A673 (cell line): ENCODE results near the gene ACACA. TPM values are rescaled to one million over a fixed set of nuclear protein-coding genes. Genes with fewer than 3 reads are reported as not detected.

ENCODE experiments used
- BruUV-seq: library from RNA; stranded (reverse); fragments of 400-500 nt; replicated peaks from 2 replicates; lab custom pipeline; 2021; lab: Mats Ljungman, UMichigan
- CTCF ChIA-PET: fragments of 300-600 bp; sonication (Branson Sonifier 250); formaldehyde crosslinking; loops from one replicate; lab custom pipeline; 2022; ENCODE audit warnings: antibody characterized with exemption; lab: Charles Lee
- POLR2A ChIA-PET: fragments of 300-600 bp; sonication (Branson Sonifier 250); formaldehyde crosslinking; loops from one replicate; lab custom pipeline; 2022; ENCODE audit warnings: antibody characterized with exemption; ENCODE audit not compliant: low non-redundant PET; lab: Charles Lee
- DNase-seq: peaks from one replicate; pipeline ENCODE4 v3.0.0-alpha.2; 2015; ENCODE audit warnings: low spot score
- H3K27ac ChIP-seq: fragments of 200-600 bp; sonication (generic); 2 replicates; pipeline ENCODE4 v1.5.1; 2016; ENCODE audit warnings: mixed run types, low read depth, mild to moderate bottlenecking, mixed read lengths, antibody characterized with exemption, low read length; ENCODE audit not compliant: poor library complexity, severe bottlenecking
- H3K27me3 ChIP-seq: fragments of 200-600 bp; sonication (generic); replicated peaks from 2 replicates; pipeline ENCODE4 v1.6.1; 2017; ENCODE audit warnings: mixed run types, low read depth, mild to moderate bottlenecking, mixed read lengths, antibody characterized with exemption, low read length; ENCODE audit not compliant: insufficient read depth, poor library complexity
- H3K36me3 ChIP-seq: fragments of 200-600 bp; sonication (generic); 2 replicates; pipeline ENCODE4 v1.6.1; 2016; ENCODE audit warnings: mixed run types, mild to moderate bottlenecking, mixed read lengths, antibody characterized with exemption, low read length; ENCODE audit not compliant: insufficient read depth, poor library complexity, severe bottlenecking
- H3K4me1 ChIP-seq: fragments of 200-600 bp; sonication (generic); 2 replicates; pipeline ENCODE4 v1.6.1; 2017; ENCODE audit warnings: mixed run types, mild to moderate bottlenecking, mixed read lengths, antibody characterized with exemption, low read length; ENCODE audit not compliant: insufficient read depth, poor library complexity, severe bottlenecking
- H3K4me3 ChIP-seq: fragments of 200-600 bp; sonication (generic); 2 replicates; pipeline ENCODE4 v1.5.1; 2016; ENCODE audit warnings: low read depth, mixed run types, mild to moderate bottlenecking, mixed read lengths, low read length; ENCODE audit not compliant: poor library complexity, severe bottlenecking
- H3K9me3 ChIP-seq: fragments of 200-600 bp; sonication (generic); 2 replicates; pipeline ENCODE4 v1.6.1; 2016; ENCODE audit warnings: mixed run types, low read depth, mild to moderate bottlenecking, mixed read lengths, antibody characterized with exemption, low read length; ENCODE audit not compliant: poor library complexity, severe bottlenecking
- EZH2 ChIP-seq: fragments of 200-600 bp; sonication (generic); IDR thresholded peaks from 2 replicates; pipeline ENCODE4 v1.6.1; 2017; ENCODE audit warnings: borderline replicate concordance, low read depth, mild to moderate bottlenecking, mixed read lengths, antibody characterized with exemption, low read length; ENCODE audit not compliant: poor library complexity, severe bottlenecking
- intact Hi-C: fragments of 100-400 bp; cut with micrococcal nuclease; formaldehyde crosslinking; loops from one replicate; pipeline ENCODE4 v1.10.0; 2022; ENCODE audit not compliant: unreplicated experiment
- total RNA-seq: library from RNA; stranded (reverse); gene quantifications from 2 replicates; pipeline ENCODE4 v1.2.3, GENCODE V29; 2021
- TF ChIP-seq, protein P1 (sequence below): fragments of 300-800, 200-600 bp; sonication (generic); conservative IDR thresholded peaks from 2 replicates; pipeline ENCODE4 v1.5.1; 2017; ENCODE audit warnings: low read depth, mild to moderate bottlenecking, antibody characterized with exemption, low read length, moderate library complexity, mixed read lengths

Gene ACACA
- total RNA-seq, 1 experiment from 2014 or later = 68.3 TPM

DNA sequence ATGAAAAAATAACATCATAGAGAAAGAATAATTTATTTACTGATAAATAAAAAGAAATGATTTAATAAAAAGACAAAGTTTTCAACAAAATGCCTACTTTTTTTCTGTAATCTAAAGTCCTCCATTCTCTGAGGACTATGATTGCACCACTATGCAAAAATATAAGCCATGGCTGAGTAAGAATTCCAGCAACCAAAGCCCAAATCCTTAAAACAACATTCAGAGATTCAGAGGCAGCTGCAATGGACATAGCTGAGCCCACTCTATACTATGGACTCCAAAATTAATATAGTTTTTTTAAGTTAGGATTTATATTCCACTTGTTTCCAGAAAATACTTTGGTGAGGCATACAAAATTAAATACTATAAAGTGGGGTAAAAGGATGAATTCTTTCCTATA, 200.3 kb downstream of the ACACA start:
- intact Hi-C loops = no loop called here

DNA sequence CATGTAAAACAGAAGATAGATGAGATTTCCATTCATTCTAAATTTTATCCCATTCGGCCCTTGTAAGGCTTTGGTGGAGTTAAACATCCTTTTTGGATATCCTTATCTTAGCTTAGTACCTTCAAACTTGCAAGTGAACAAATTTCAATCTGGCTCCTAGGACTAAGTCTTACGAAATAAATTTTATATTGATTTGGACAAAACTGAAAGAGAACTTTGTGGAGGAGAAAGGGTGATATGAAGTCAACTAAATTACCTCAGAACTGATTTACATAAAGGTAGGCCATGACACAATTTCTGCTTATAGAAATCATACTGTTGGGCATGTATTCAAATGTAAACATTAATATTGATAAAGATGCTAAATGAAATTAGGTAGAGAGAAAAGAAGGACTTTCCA, 206.1 kb downstream of the ACACA start:
- POLR2A ChIA-PET = interaction anchor here (0.5 kb wide), 1 partner anchor 573 kb away, joined by 6 read pairs; no protein-coding TSS in a partner anchor

More for the DNA sequence above, 200.3 kb downstream of the ACACA start:
- no TSS peak for BruUV-seq
- DNase-seq = no peak
- no peaks in the 10 kb centered on the region for H3K27me3 ChIP-seq
- CTCF ChIA-PET = no interaction called here
- TF ChIP-seq, protein P1, sequence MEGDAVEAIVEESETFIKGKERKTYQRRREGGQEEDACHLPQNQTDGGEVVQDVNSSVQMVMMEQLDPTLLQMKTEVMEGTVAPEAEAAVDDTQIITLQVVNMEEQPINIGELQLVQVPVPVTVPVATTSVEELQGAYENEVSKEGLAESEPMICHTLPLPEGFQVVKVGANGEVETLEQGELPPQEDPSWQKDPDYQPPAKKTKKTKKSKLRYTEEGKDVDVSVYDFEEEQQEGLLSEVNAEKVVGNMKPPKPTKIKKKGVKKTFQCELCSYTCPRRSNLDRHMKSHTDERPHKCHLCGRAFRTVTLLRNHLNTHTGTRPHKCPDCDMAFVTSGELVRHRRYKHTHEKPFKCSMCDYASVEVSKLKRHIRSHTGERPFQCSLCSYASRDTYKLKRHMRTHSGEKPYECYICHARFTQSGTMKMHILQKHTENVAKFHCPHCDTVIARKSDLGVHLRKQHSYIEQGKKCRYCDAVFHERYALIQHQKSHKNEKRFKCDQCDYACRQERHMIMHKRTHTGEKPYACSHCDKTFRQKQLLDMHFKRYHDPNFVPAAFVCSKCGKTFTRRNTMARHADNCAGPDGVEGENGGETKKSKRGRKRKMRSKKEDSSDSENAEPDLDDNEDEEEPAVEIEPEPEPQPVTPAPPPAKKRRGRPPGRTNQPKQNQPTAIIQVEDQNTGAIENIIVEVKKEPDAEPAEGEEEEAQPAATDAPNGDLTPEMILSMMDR = no peak
- TF ChIP-seq EZH2 = no peak
- H3K27ac ChIP-seq = no peak overlapping the region
- POLR2A ChIA-PET = no interaction called here
- no peaks in the 10 kb centered on the region for H3K4me1 ChIP-seq
- no peaks in the 10 kb centered on the region for H3K36me3 ChIP-seq
- H3K9me3 ChIP-seq = no peaks in the 10 kb centered on the region
- H3K4me3 ChIP-seq = no peak overlapping the region

DNA sequence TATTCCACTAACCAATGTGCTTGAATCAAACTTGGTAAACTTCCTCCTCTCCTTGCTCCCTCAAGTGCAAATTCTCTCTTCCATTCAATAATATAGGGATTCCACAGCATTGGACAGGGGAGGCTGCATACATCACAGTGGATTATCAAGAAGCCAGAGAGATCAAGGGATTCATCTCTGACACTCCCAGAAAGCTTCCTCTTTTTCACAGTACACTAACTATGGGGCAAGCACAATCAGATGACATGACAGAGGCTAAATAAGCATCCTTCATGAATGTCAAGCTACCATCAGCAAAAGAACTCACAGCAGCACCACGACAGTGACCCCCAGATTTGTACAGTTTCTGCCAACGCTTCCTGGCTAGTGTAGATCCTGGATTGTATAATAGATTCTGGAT, 209.3 kb downstream of the ACACA start:
- H3K27me3 ChIP-seq = no peaks in the 10 kb centered on the region
- no peak overlapping the region for H3K4me3 ChIP-seq
- DNase-seq = no peak
- intact Hi-C loops = no loop called here
- H3K9me3 ChIP-seq = no peaks in the 10 kb centered on the region
- POLR2A ChIA-PET = no interaction called here
- TF ChIP-seq, protein P1 = no peak
- TF ChIP-seq EZH2 = no peak
- CTCF ChIA-PET = no interaction called here
- no peaks in the 10 kb centered on the region for H3K36me3 ChIP-seq
- peaks cover 7% of the 10 kb centered on the region for H3K4me1 ChIP-seq
- BruUV-seq = no TSS peak
- no peak overlapping the region for H3K27ac ChIP-seq

More for the DNA sequence above, 206.1 kb downstream of the ACACA start:
- peaks cover 7% of the 10 kb centered on the region for H3K4me1 ChIP-seq
- H3K4me3 ChIP-seq = no peak overlapping the region
- H3K9me3 ChIP-seq = no peaks in the 10 kb centered on the region
- no TSS peak for BruUV-seq
- CTCF ChIA-PET = no interaction called here
- no peak for DNase-seq
- no peak overlapping the region for H3K27ac ChIP-seq
- TF ChIP-seq, protein P1 = no peak
- no peak for TF ChIP-seq EZH2
- intact Hi-C loops = no loop called here
- H3K36me3 ChIP-seq = no peaks in the 10 kb centered on the region
- no peaks in the 10 kb centered on the region for H3K27me3 ChIP-seq
